H1 (cell line): Measurements from ENCODE around the gene CCDC141. TPM values are rescaled to one million over a fixed set of nuclear protein-coding genes. Genes with fewer than 3 reads are reported as not detected.

Experiments used
- CTCF ChIA-PET: fragments of 300-600 bp; sonication (Branson Sonifier 250); formaldehyde crosslinking; loops from one replicate; lab custom pipeline; 2021; ENCODE audit not compliant: partially characterized antibody; lab: Charles Lee
- POLR2A ChIA-PET: fragments of 300-600 bp; sonication (Branson Sonifier 250); formaldehyde crosslinking; loops from one replicate; lab custom pipeline; 2021; ENCODE audit warnings: inconsistent platforms; ENCODE audit not compliant: partially characterized antibody; lab: Charles Lee
- DNase-seq, 2 experiments: peaks; one replicate each; pipeline versions ENCODE4 v3.0.0 to v3.0.0-alpha.2; 2010 to 2022; ENCODE audit warnings: low spot score in 2 of 2, low read depth in 1 of 2, mixed read lengths in 1 of 2
- FAIRE-seq: peaks from 2 replicates; lab custom pipeline; 2011; peaks lifted over from hg19 to GRCh38; lab: Jason Lieb, UNC
- H2AFZ ChIP-seq: 2 replicates; pipeline ENCODE4 v1.8.1; 2012; ENCODE audit warnings: low read length, inconsistent platforms
- H2AK5ac ChIP-seq: 2 replicates; pipeline ENCODE4 v1.6.1; 2013; ENCODE audit warnings: low read depth, low read length
- H2BK120ac ChIP-seq: replicated peaks from 2 replicates; pipeline ENCODE3; 2013; ENCODE audit warnings: low read depth, low read length, inconsistent platforms
- H2BK12ac ChIP-seq: 2 replicates; pipeline ENCODE4 v1.6.1; 2013; ENCODE audit warnings: low read depth, low read length
- H2BK15ac ChIP-seq: 2 replicates; pipeline ENCODE4 v1.6.1; 2013; ENCODE audit warnings: low read length
- H2BK20ac ChIP-seq: 2 replicates; pipeline ENCODE4 v1.6.1; 2013; ENCODE audit warnings: low read length
- H2BK5ac ChIP-seq: 2 replicates; pipeline ENCODE4 v1.6.1; 2013; ENCODE audit warnings: low read depth, low read length
- H3K14ac ChIP-seq: 2 replicates; pipeline ENCODE4 v1.6.1; 2013; ENCODE audit warnings: inconsistent platforms; ENCODE audit not compliant: insufficient read length
- H3K18ac ChIP-seq: 2 replicates; pipeline ENCODE4 v1.6.1; 2013; ENCODE audit warnings: low read length; ENCODE audit errors: extremely low read depth
- H3K23ac ChIP-seq: 2 replicates; pipeline ENCODE4 v1.6.1; 2013; ENCODE audit warnings: inconsistent platforms; ENCODE audit not compliant: insufficient read length
- H3K23me2 ChIP-seq: 2 replicates; pipeline ENCODE4 v1.6.1; 2013; ENCODE audit warnings: low read depth, low read length
- H3K27ac ChIP-seq: 2 replicates; pipeline ENCODE4 v1.6.1; 2011; ENCODE audit warnings: low read depth, low read length, inconsistent platforms
- H3K27me3 ChIP-seq, 4 experiments: replicated peaks in 1 of 4; 1 replicate in 1 of 4; 2 replicates in 3 of 4; pipeline versions ENCODE4 v1.6.1 to v1.8.1; 2011 to 2013; ENCODE audit warnings: low read length in 3 of 4, mild to moderate bottlenecking in 3 of 4, inconsistent platforms in 2 of 4, mixed read lengths in 2 of 4, moderate library complexity in 1 of 4; ENCODE audit not compliant: control insufficient read depth in 3 of 4, insufficient read depth in 3 of 4; ENCODE audit errors: extremely low read depth in 1 of 4
- H3K36me3 ChIP-seq, 4 experiments: 2 replicates each; pipeline versions ENCODE4 v1.6.1 to v1.8.1; 2011 to 2013; ENCODE audit warnings: mild to moderate bottlenecking in 4 of 4, low read length in 3 of 4, moderate library complexity in 2 of 4, control low read depth in 1 of 4, inconsistent platforms in 1 of 4; ENCODE audit not compliant: insufficient read depth in 4 of 4, control insufficient read depth in 2 of 4
- H3K4ac ChIP-seq: replicated peaks from 2 replicates; pipeline ENCODE3; 2013; ENCODE audit warnings: low read length, low read depth, mixed read lengths, inconsistent platforms; ENCODE audit not compliant: insufficient read length
- H3K4me1 ChIP-seq, 4 experiments: replicated peaks in 1 of 4; 1 replicate in 1 of 4; 2 replicates in 3 of 4; pipeline versions ENCODE4 v1.6.1 to v1.8.1; 2011 to 2013; ENCODE audit warnings: low read length in 3 of 4, inconsistent platforms in 2 of 4, mixed read lengths in 1 of 4; ENCODE audit not compliant: insufficient read depth in 4 of 4, control insufficient read depth in 3 of 4
- H3K4me2 ChIP-seq, 2 experiments: 2 replicates each; pipeline versions ENCODE4 v1.6.1 to v1.8.1; 2011 to 2013; ENCODE audit warnings: low read depth in 2 of 2, low read length in 2 of 2, control low read depth in 1 of 2, inconsistent platforms in 1 of 2, mild to moderate bottlenecking in 1 of 2; ENCODE audit not compliant: insufficient read depth in 1 of 2
- H3K4me3 ChIP-seq, 4 experiments: fragments of 200-600, 300-600 bp in 1 of 4; sonication (generic), shearing (Covaris generic), sonication (Bioruptor Twin) in 1 of 4; 2 replicates each; pipeline versions ENCODE4 v1.5.1 to v1.8.1; 2011 to 2016; ENCODE audit warnings: low read length in 4 of 4, low read depth in 3 of 4, control low read depth in 2 of 4, inconsistent platforms in 2 of 4, mild to moderate bottlenecking in 2 of 4, mixed read lengths in 1 of 4, moderate library complexity in 1 of 4; ENCODE audit not compliant: insufficient read depth in 2 of 4; ENCODE audit errors: extremely low read depth in 1 of 4
- H3K56ac ChIP-seq: replicated peaks from 2 replicates; pipeline ENCODE3; 2013; ENCODE audit warnings: low read depth, mild to moderate bottlenecking, mixed read lengths, low read length, inconsistent platforms; ENCODE audit not compliant: insufficient read length
- H3K79me1 ChIP-seq: 2 replicates; pipeline ENCODE4 v1.6.1; 2013; ENCODE audit warnings: low read depth, low read length, control low read depth
- H3K79me2 ChIP-seq, 2 experiments: 2 replicates each; pipeline versions ENCODE4 v1.6.1 to v1.8.1; 2012 to 2013; ENCODE audit warnings: low read length in 2 of 2, mild to moderate bottlenecking in 2 of 2, inconsistent platforms in 1 of 2; ENCODE audit not compliant: insufficient read depth in 2 of 2, control insufficient read depth in 1 of 2
- H3K9ac ChIP-seq, 4 experiments: replicated peaks in 1 of 4; 1 replicate in 1 of 4; 2 replicates in 3 of 4; pipeline versions ENCODE4 v1.6.1 to v1.8.1; 2011 to 2013; ENCODE audit warnings: low read depth in 3 of 4, low read length in 3 of 4, control low read depth in 2 of 4, mild to moderate bottlenecking in 2 of 4, moderate library complexity in 2 of 4, inconsistent platforms in 1 of 4; ENCODE audit errors: extremely low read depth in 1 of 4
- H3K9me3 ChIP-seq, 2 experiments: 2 replicates each; pipeline versions ENCODE4 v1.6.1 to v1.8.1; 2012 to 2013; ENCODE audit warnings: mild to moderate bottlenecking in 2 of 2, moderate library complexity in 2 of 2, control low read depth in 1 of 2, inconsistent platforms in 1 of 2, low read depth in 1 of 2, low read length in 1 of 2, mixed read lengths in 1 of 2; ENCODE audit not compliant: insufficient read depth in 2 of 2
- H4K20me1 ChIP-seq, 2 experiments: replicated peaks in 1 of 2; 2 replicates each; pipeline versions ENCODE3 to v1.8.1; 2011 to 2013; ENCODE audit warnings: inconsistent platforms in 2 of 2, low read length in 2 of 2, mild to moderate bottlenecking in 1 of 2; ENCODE audit not compliant: insufficient read depth in 2 of 2, control insufficient read depth in 1 of 2
- H4K5ac ChIP-seq: 2 replicates; pipeline ENCODE4 v1.6.1; 2013; ENCODE audit warnings: low read length, low read depth, mixed read lengths, inconsistent platforms; ENCODE audit not compliant: insufficient read length
- H4K8ac ChIP-seq: 2 replicates; pipeline ENCODE4 v1.8.0; 2013; ENCODE audit warnings: mild to moderate bottlenecking, moderate library complexity, low read length, inconsistent platforms; ENCODE audit not compliant: insufficient read depth; ENCODE audit errors: extremely low read depth
- H4K91ac ChIP-seq: replicated peaks from 2 replicates; pipeline ENCODE3; 2013; ENCODE audit warnings: low read length, mixed read lengths, inconsistent platforms; ENCODE audit not compliant: insufficient read length
- BACH1 ChIP-seq: IDR thresholded peaks from 2 replicates; pipeline ENCODE4 v1.6.1; 2012; ENCODE audit warnings: low read length, improper control_type of control experiment
- BCL11A ChIP-seq, 2 experiments: IDR thresholded peaks; one replicate each; pipeline ENCODE4 v1.6.1; 2011; ENCODE audit warnings: low read depth in 2 of 2, low read length in 2 of 2, mild to moderate bottlenecking in 2 of 2
- CBX5 ChIP-seq: fragments of 300-800, 300-1000 bp; sonication (generic); IDR thresholded peaks from 2 replicates; pipeline ENCODE4 v1.7.1; 2016; ENCODE audit warnings: antibody characterized with exemption, low read length, low read depth
- CBX8 ChIP-seq: fragments of 300-800, 300-1000 bp; sonication (generic); IDR thresholded peaks from 2 replicates; pipeline ENCODE4 v1.7.1; 2016; ENCODE audit warnings: low read depth, low read length, borderline replicate concordance
- CTCF ChIP-seq, 3 experiments: IDR thresholded peaks; 1 replicate in 2 of 3; 2 replicates in 1 of 3; pipeline versions ENCODE4 v1.5.1 to v1.6.1; 2011; ENCODE audit warnings: low read length in 3 of 3, mild to moderate bottlenecking in 3 of 3, inconsistent platforms in 2 of 3, low read depth in 1 of 3, moderate library complexity in 1 of 3; ENCODE audit not compliant: insufficient read depth in 1 of 3; ENCODE audit errors: control extremely low read depth in 1 of 3
- FOSL1 ChIP-seq: IDR thresholded peaks from 2 replicates; pipeline ENCODE4 v1.6.1; 2011; ENCODE audit warnings: mild to moderate bottlenecking, low read depth, low read length, moderate library complexity; ENCODE audit not compliant: insufficient read depth
- GTF2F1 ChIP-seq: IDR thresholded peaks from 2 replicates; pipeline ENCODE4 v1.6.1; 2012; ENCODE audit warnings: low read depth, low read length, improper control_type of control experiment, borderline replicate concordance
- NRF1 ChIP-seq: IDR thresholded peaks from 2 replicates; pipeline ENCODE4 v1.6.1; 2011; ENCODE audit warnings: mild to moderate bottlenecking, low read depth, low read length, improper control_type of control experiment
- SIX5 ChIP-seq: IDR thresholded peaks from 2 replicates; pipeline ENCODE4 v1.6.1; 2011; ENCODE audit warnings: mild to moderate bottlenecking, low read depth, low read length
- SP4 ChIP-seq: IDR thresholded peaks from 2 replicates; pipeline ENCODE4 v1.6.1; 2012; ENCODE audit warnings: low read length, inconsistent platforms
- USF2 ChIP-seq: IDR thresholded peaks from 2 replicates; pipeline ENCODE4 v1.6.1; 2011; ENCODE audit warnings: low read length, improper control_type of control experiment
- WGBS, 2 experiments: shearing (Covaris generic) in 1 of 2; methylation state at CpG; one replicate each; pipeline versions ENCODE4 v1.1.6 to v1.1.7; 2013 to 2015; ENCODE audit warnings: low lambda C conversion rate in 2 of 2, mixed read lengths in 2 of 2, inconsistent platforms in 1 of 2, low coverage in 1 of 2, missing lambda C conversion rate in 1 of 2; ENCODE audit not compliant: insufficient replicate concordance in 2 of 2, insufficient coverage in 1 of 2, insufficient read length in 1 of 2; ENCODE audit errors: extremely low coverage in 1 of 2, missing lambda C conversion rate in 1 of 2; 5-methylcytosine and 5-hydroxymethylcytosine counted together
- polyA plus RNA-seq, 7 experiments: library from polyadenylated mRNA; depleted of rRNA in 3 of 7; stranded (reverse) in 5 of 7; unstranded in 2 of 7; fragments of >200 nt in 5 of 7; fragments of 200-250 nt in 2 of 7; gene quantifications; 1 replicate in 5 of 7; 2 replicates in 1 of 7; 4 replicates in 1 of 7; pipeline versions ENCODE4 v1.2.1 to v1.2.3, GENCODE V29; 2011 to 2013; ENCODE audit warnings: missing spikeins in 2 of 7, mixed read lengths in 2 of 7
- total RNA-seq: library from RNA; stranded (reverse); fragmentation: NEBNext Ultra II Directional; extraction: Animal tissue kit (Norgen Biotek cat#: 25700); gene quantifications from 2 replicates; pipeline ENCODE4 v1.2.1, GENCODE V29; 2021

The CCDC141 gene
- total and polyA plus RNA-seq, 2 of the 8 experiments (the other 6 are each of a cell fraction or from before 2014, with no cell fraction given) = 0.56 to 21.6 TPM

- H3K27me3 ChIP-seq = no peaks in the 10 kb centered on the region
- no peak overlapping the region for H2BK20ac ChIP-seq
- H2AK5ac ChIP-seq = no peak overlapping the region
- H3K4ac ChIP-seq = no peak overlapping the region
- H4K91ac ChIP-seq = no peak overlapping the region
- H3K27ac ChIP-seq = no peak overlapping the region
- no peak overlapping the region for H2AFZ ChIP-seq
- peaks cover 0 to 3% (median 0%) of the 10 kb centered on the region in 4 experiments; a peak in 2 of 7 replicates for H3K4me1 ChIP-seq
- H4K20me1 ChIP-seq = no peaks in the 10 kb centered on the region
- H3K9me3 ChIP-seq = no peaks in the 10 kb centered on the region
- H4K8ac ChIP-seq = no peak overlapping the region
- no peak overlapping the region for H2BK15ac ChIP-seq
- no peaks in the 10 kb centered on the region for H3K79me1 ChIP-seq
- H3K4me3 ChIP-seq = no peak overlapping the region
- H2BK120ac ChIP-seq = no peak overlapping the region
- no peak overlapping the region for H4K5ac ChIP-seq
- 91% methylated on average over 2 of the region's 2 CpGs; no CpG with 5 or more reads in 1 of the 2 experiments for WGBS, 2 experiments
- no peak overlapping the region for H3K56ac ChIP-seq
- H2BK5ac ChIP-seq = no peak overlapping the region
- H3K23me2 ChIP-seq = no peaks in the 10 kb centered on the region; the same call in 1 of the 2 replicates
- no peaks in the 10 kb centered on the region for H3K36me3 ChIP-seq
- no peak overlapping the region for H3K14ac ChIP-seq
- H3K9ac ChIP-seq = no peak overlapping the region
- no peak for DNase-seq
- H3K4me2 ChIP-seq = no peak overlapping the region
- no peak overlapping the region for H3K23ac ChIP-seq
- FAIRE-seq = no peak
- no peaks in the 10 kb centered on the region for H3K79me2 ChIP-seq
- ChIA-PET CTCF (interaction anchor here (0.7 to 2.1 kb wide), 2 partner anchors 9 to 124 kb away, joined by 3 to 6 read pairs; no protein-coding TSS in a partner anchor), POLR2A (no interaction called here)
- no peak overlapping the region for H2BK12ac ChIP-seq
- no peak overlapping the region for H3K18ac ChIP-seq
- no peak for TF ChIP-seq GTF2F1
- no peak for TF ChIP-seq SP4
- TF ChIP-seq CTCF (IDR thresholded peaks at IDR 0.05; ENCODE audit: control extremely low read depth in 1 of 3, insufficient read depth in 1 of 3, low read depth in 1 of 3, low read length in 3 of 3) = no peak
- TF ChIP-seq BCL11A (IDR thresholded peaks at IDR 0.05; ENCODE audit: low read depth in 2 of 2, low read length in 2 of 2) = no peak
- no peak for TF ChIP-seq SIX5
- TF ChIP-seq CBX8 = no peak
- no peak for TF ChIP-seq NRF1
- no peak for TF ChIP-seq FOSL1
- no peak for TF ChIP-seq BACH1
- no peak for TF ChIP-seq USF2
- no peak for TF ChIP-seq CBX5
Observed at GRCh38 chr2:178895171-178895570, 154.8 kb downstream of the CCDC141 start.
